ENCODE data around the gene LIG3.

The LIG3 gene

DNA sequence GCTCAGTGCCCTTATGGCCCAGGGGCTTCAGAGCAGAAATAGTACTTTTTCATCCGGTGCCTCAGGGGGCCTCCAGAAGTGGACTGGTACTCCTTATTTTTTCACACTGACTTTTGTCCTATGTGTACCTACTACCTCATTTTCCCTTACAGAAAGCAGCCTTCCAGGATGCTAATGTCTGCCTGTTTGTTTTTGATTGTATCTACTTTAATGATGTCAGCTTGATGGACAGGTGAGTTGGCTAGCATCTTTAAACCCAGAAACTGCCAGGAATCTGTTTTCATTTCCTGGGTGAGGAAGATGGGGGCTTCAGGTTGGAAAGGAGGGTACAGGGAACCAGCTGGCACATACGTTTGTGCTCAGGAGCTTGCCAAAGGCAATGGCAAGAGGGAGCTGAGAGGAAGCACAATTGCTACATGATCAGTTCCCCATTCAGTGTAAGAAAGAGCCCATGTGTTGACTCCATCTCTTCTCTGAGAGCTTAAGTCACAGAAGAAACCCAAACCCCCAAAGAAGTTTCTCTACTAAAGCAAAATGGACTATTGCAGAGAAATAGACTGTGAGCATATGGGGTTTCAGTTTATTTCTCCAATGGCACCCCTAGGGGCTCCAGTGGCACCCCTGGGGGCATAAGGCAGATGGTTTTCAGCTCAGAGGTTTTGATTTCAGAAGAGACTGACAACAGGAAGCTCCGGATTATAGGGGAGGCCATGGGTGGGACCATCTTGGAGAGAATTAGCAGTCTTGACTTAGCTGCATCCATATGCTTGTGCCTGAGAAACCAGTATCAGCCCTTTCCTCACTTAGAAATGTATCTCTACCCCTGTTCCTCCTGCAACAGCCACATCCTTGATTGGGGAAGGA, 16.3 kb downstream of the LIG3 start:
- H3K27ac ChIP-seq (ENCODE audit: low read depth, low read length): no peak overlapping the region
- no peaks in the 10 kb centered on the region for H3K4me1 ChIP-seq (ENCODE audit: control insufficient read depth, low read length)
- TF ChIP-seq EZH2phosphoT487 (IDR thresholded peaks at IDR 0.05; ENCODE audit: borderline replicate concordance, low read length): no peak
- no peak for TF ChIP-seq CTCF (IDR thresholded peaks at IDR 0.05; ENCODE audit: low read depth, low read length, poor library complexity, severe bottlenecking)
- peaks cover 90% of the 10 kb centered on the region for H3K36me3 ChIP-seq (ENCODE audit: control insufficient read depth, low read length)
- no peaks in the 10 kb centered on the region for H3K27me3 ChIP-seq (ENCODE audit: control insufficient read depth, low read length)
- H3K79me2 ChIP-seq (ENCODE audit: control insufficient read depth, low read length): no peaks in the 10 kb centered on the region
- H4K20me1 ChIP-seq (ENCODE audit: control insufficient read depth, insufficient read depth, low read depth, low read length): no peaks in the 10 kb centered on the region
- no peaks in the 10 kb centered on the region for H3K9me3 ChIP-seq (ENCODE audit: control insufficient read depth, insufficient read depth, low read length)
- H3K4me2 ChIP-seq (ENCODE audit: low read length): no peak overlapping the region
- no peaks in the 10 kb centered on the region for H3K9me2 ChIP-seq (replicated peaks; ENCODE audit: control insufficient read depth, low read length)
- H3F3A ChIP-seq (ENCODE audit: control insufficient read depth, insufficient read depth): no peaks in the 10 kb centered on the region
- no peak overlapping the region for H3K4me3 ChIP-seq (ENCODE audit: low read length)

GRCh38 chr17:34997355-34997862, 17.1 kb downstream of the LIG3 start:
- TF ChIP-seq EZH2phosphoT487 (IDR thresholded peaks at IDR 0.05; ENCODE audit: borderline replicate concordance, low read length) (no peak), CTCF (IDR thresholded peaks at IDR 0.05; ENCODE audit: low read depth, low read length, poor library complexity, severe bottlenecking) (no peak)
- H3K36me3 ChIP-seq (ENCODE audit: control insufficient read depth, low read length): peaks cover 90% of the 10 kb centered on the region
- H4K20me1 ChIP-seq (ENCODE audit: control insufficient read depth, insufficient read depth, low read depth, low read length): no peaks in the 10 kb centered on the region
- no peaks in the 10 kb centered on the region for H3K4me1 ChIP-seq (ENCODE audit: control insufficient read depth, low read length)
- no peaks in the 10 kb centered on the region for H3K27me3 ChIP-seq (ENCODE audit: control insufficient read depth, low read length)
- H3K4me3 ChIP-seq (ENCODE audit: low read length): no peak overlapping the region
- H3K79me2 ChIP-seq (ENCODE audit: control insufficient read depth, low read length): no peaks in the 10 kb centered on the region
- H3K9me3 ChIP-seq (ENCODE audit: control insufficient read depth, insufficient read depth, low read length): no peaks in the 10 kb centered on the region
- H3K9me2 ChIP-seq (replicated peaks; ENCODE audit: control insufficient read depth, low read length): no peaks in the 10 kb centered on the region
- no peaks in the 10 kb centered on the region for H3F3A ChIP-seq (ENCODE audit: control insufficient read depth, insufficient read depth)
- no peak overlapping the region for H3K27ac ChIP-seq (ENCODE audit: low read depth, low read length)
- H3K4me2 ChIP-seq (ENCODE audit: low read length): no peak overlapping the region

- H3K27ac ChIP-seq (ENCODE audit: low read depth, low read length): no peak overlapping the region
- H3K27me3 ChIP-seq (ENCODE audit: control insufficient read depth, low read length): no peaks in the 10 kb centered on the region
- no peaks in the 10 kb centered on the region for H3K9me2 ChIP-seq (replicated peaks; ENCODE audit: control insufficient read depth, low read length)
- TF ChIP-seq EZH2phosphoT487 (IDR thresholded peaks at IDR 0.05; ENCODE audit: borderline replicate concordance, low read length) (no peak), CTCF (IDR thresholded peaks at IDR 0.05; ENCODE audit: low read depth, low read length, poor library complexity, severe bottlenecking) (peak; percentile 68)
- no peaks in the 10 kb centered on the region for H3K79me2 ChIP-seq (ENCODE audit: control insufficient read depth, low read length)
- H3K4me3 ChIP-seq (ENCODE audit: low read length): no peak overlapping the region
- H3K36me3 ChIP-seq (ENCODE audit: control insufficient read depth, low read length): peaks cover 87% of the 10 kb centered on the region
- no peaks in the 10 kb centered on the region for H3F3A ChIP-seq (ENCODE audit: control insufficient read depth, insufficient read depth)
- no peaks in the 10 kb centered on the region for H3K4me1 ChIP-seq (ENCODE audit: control insufficient read depth, low read length)
- H3K4me2 ChIP-seq (ENCODE audit: low read length): no peak overlapping the region
- H4K20me1 ChIP-seq (ENCODE audit: control insufficient read depth, insufficient read depth, low read depth, low read length): no peaks in the 10 kb centered on the region
- no peaks in the 10 kb centered on the region for H3K9me3 ChIP-seq (ENCODE audit: control insufficient read depth, insufficient read depth, low read length)
Measured at GRCh38 chr17:34998205-34998604, 17.9 kb downstream of the LIG3 start.
